Uterus (tissue), 2 donors: ENCODE data around the gene PGC.

Experiments
- POLR2A ChIP-seq, 2 donors: fragments of 450-650 bp; IDR thresholded peaks; one replicate each; pipeline ENCODE4 v1.6.1; 2016; ENCODE audit warnings: antibody characterized with exemption in 2 of 2, mild to moderate bottlenecking in 1 of 2, moderate library complexity in 1 of 2
- TF ChIP-seq, protein P1 (sequence below), 4 experiments: fragments of 200-600 bp in 2 of 4; fragments of 450-650 bp in 2 of 4; sonication (generic) in 2 of 4; IDR thresholded peaks; one replicate each; pipeline ENCODE4 v1.5.1; 2016 to 2019; ENCODE audit warnings: antibody characterized with exemption in 4 of 4, mild to moderate bottlenecking in 2 of 4, moderate library complexity in 1 of 4

DNA sequence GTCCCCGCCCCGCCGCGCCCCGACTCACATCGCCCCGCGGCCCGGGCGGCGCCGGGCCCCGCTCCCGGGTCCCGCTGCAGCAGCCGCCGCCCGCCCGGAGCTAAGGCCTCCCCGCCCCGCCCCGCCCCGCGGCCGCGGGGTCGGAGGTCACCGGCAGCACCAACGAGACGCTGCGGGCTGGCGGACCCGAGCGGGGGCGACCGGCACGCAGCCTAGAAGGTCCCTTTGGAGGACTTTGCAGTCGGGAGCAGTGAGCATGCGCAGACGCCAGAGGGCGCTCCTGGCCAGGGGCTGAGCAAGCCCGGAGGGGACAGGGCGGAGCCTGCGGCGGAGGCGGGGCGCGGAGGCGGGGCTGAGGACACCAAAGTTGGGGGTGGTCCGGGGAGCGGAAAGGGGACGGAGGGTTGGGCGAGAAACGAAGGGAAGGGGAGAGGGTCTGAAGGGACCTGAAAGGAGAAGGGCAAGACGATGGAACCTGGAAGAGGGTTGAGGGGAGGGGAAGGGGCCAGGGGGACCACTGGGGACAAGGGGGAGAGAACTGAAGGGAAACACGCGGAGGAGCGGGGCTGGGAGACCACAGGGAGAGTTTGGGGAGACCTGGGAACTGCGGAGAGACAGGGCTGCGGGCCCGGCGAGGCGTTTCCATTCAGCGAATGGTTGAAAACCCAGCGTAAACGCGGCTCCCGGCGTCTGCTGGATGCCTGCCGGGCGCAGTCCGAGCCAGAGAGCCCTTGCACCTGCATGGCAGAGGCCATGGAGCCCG lies 32.8 kb upstream of the PGC start, which contains the start of gene FRS3:
- TF ChIP-seq, protein P1, sequence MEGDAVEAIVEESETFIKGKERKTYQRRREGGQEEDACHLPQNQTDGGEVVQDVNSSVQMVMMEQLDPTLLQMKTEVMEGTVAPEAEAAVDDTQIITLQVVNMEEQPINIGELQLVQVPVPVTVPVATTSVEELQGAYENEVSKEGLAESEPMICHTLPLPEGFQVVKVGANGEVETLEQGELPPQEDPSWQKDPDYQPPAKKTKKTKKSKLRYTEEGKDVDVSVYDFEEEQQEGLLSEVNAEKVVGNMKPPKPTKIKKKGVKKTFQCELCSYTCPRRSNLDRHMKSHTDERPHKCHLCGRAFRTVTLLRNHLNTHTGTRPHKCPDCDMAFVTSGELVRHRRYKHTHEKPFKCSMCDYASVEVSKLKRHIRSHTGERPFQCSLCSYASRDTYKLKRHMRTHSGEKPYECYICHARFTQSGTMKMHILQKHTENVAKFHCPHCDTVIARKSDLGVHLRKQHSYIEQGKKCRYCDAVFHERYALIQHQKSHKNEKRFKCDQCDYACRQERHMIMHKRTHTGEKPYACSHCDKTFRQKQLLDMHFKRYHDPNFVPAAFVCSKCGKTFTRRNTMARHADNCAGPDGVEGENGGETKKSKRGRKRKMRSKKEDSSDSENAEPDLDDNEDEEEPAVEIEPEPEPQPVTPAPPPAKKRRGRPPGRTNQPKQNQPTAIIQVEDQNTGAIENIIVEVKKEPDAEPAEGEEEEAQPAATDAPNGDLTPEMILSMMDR (IDR thresholded peaks at IDR 0.05) = peak; percentile 89 to 100 (median 95)
- TF ChIP-seq POLR2A (IDR thresholded peaks at IDR 0.05) = peak; percentile 20 to 46
